ENCODE data around the gene CLDN14.

CLDN14 gene

DNA sequence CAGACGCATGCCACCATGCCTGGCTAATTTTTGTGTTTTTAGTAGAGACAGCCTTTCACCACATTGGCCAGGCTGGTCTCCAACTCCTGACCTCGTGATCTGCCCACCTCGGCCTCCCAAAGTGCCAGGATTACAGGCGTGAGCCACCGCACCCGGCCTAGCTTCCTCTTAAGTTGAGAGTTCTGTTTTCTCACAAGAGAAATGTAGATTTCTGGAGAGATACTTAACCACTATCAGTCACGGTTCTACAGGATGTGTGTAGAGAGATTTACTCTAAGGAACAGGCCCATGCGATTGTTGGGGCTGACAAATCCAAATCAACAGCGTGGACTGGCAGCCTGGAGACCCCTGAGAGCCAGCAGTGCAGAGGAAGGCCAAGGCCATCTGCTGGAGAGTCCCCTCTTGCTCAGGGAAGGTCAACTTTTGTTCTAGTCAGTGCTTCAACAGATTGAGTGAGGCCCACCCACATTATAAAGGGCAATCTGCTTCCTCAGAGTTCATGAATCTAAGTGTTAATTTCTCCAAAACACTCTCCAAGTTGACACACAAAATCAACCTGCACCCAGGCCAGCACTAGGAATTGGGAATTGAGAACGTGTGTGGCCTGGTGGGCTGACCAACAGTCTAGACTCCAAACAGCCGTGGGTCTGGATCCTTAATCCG, 56.0 kb downstream of the CLDN14 start:
- Mint-ChIP-seq H3K27me3 (ENCODE audit: low read depth, poor library complexity) (peaks cover 4% of the 10 kb centered on the region), H3K9me3 (no peaks in the 10 kb centered on the region), H3K27ac (no peak overlapping the region), H3K4me1 (peaks cover 20% of the 10 kb centered on the region), H3K4me3 (no peak overlapping the region), H3K36me3 (ENCODE audit: low read depth) (no peaks in the 10 kb centered on the region)
- TF ChIP-seq CTCF (IDR thresholded peaks at IDR 0.05): no peak
- no peak for DNase-seq

DNA sequence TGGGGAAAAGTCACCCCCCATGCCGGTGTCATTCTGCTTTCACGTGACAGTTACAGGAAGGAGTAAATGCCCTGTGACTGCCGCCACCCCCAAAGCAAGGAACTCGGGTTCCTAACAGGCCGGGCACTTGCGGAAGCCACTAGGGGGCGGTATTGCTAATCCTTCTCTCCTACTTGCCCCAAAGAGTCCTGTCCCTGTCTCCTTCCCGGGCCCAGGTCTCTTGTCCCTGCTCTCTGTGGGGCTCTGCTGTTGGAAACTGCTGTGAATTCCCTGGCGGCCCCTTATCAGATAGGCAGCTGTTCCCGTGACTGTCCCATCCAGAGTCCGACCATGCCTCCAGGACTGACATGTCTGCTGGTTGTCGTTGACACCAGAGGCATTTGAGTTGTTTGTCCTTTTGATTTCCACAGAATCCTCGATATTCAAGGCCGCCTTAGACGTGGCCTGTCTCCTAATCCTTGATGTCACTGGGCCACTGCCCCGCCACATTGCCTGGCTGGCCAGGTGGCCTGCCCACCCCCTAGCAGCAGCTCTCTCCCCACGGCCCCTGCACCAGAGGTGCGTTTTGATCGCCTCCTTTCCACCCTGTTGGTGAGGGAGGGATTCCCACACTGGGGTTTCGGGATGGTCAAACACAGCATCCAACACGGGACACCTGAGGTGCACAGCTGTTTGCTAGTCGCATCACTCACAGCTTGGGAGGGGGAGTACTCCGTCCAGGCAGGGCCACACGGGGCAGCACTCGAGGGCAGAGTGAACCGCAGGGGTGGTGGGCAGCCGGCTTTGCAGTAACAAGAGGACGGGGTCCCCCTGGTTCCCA, 57.4 kb downstream of the CLDN14 start:
- peak; percentile 80 for TF ChIP-seq CTCF (IDR thresholded peaks at IDR 0.05)
- H3K36me3 Mint-ChIP-seq (ENCODE audit: low read depth): no peaks in the 10 kb centered on the region
- no peak overlapping the region for H3K4me3 Mint-ChIP-seq
- peaks cover 4% of the 10 kb centered on the region for H3K27me3 Mint-ChIP-seq (ENCODE audit: low read depth, poor library complexity)
- no peaks in the 10 kb centered on the region for H3K9me3 Mint-ChIP-seq
- no peak overlapping the region for H3K27ac Mint-ChIP-seq
- peak; percentile 66 for DNase-seq
- peaks cover 14% of the 10 kb centered on the region for H3K4me1 Mint-ChIP-seq

GRCh38 chr21:36420571-36421339, 59.2 kb downstream of the CLDN14 start:
- no peak for TF ChIP-seq CTCF (IDR thresholded peaks at IDR 0.05)
- H3K4me3 Mint-ChIP-seq: no peak overlapping the region
- H3K27me3 Mint-ChIP-seq (ENCODE audit: low read depth, poor library complexity): peaks cover 4% of the 10 kb centered on the region
- H3K9me3 Mint-ChIP-seq: no peaks in the 10 kb centered on the region
- H3K4me1 Mint-ChIP-seq: peaks cover 9% of the 10 kb centered on the region
- DNase-seq: no peak
- H3K36me3 Mint-ChIP-seq (ENCODE audit: low read depth): peaks cover 10% of the 10 kb centered on the region
- no peak overlapping the region for H3K27ac Mint-ChIP-seq

DNA sequence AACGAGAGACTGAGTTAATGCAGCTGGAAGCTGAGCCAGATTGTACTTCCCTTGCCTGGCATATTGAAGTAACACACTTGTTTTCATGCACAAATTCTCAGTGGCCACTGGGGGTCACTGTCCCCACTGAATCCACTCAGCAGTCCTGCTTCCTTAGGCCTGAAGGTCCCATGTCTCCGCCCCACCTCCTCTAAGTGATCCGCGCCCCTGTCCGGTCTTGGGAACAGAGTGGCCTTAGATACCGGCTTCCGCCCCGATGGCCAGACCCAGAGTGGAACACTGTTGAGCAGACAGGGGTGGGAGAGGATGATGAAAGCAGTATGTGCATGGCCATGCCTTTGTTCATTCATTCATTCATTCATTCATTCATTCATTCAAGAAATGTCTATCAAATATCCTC, 59.9 kb downstream of the CLDN14 start:
- no peak overlapping the region for H3K27ac Mint-ChIP-seq
- TF ChIP-seq CTCF (IDR thresholded peaks at IDR 0.05): peak; percentile 72
- peaks cover 9% of the 10 kb centered on the region for H3K4me1 Mint-ChIP-seq
- peaks cover 4% of the 10 kb centered on the region for H3K27me3 Mint-ChIP-seq (ENCODE audit: low read depth, poor library complexity)
- DNase-seq: peak; percentile 84
- H3K36me3 Mint-ChIP-seq (ENCODE audit: low read depth): peaks cover 10% of the 10 kb centered on the region
- no peak overlapping the region for H3K4me3 Mint-ChIP-seq
- no peaks in the 10 kb centered on the region for H3K9me3 Mint-ChIP-seq

GRCh38 chr21:36419241-36419640, 60.7 kb downstream of the CLDN14 start:
- no peak for TF ChIP-seq CTCF (IDR thresholded peaks at IDR 0.05)
- no peak overlapping the region for H3K27ac Mint-ChIP-seq
- H3K27me3 Mint-ChIP-seq (ENCODE audit: low read depth, poor library complexity): peaks cover 4% of the 10 kb centered on the region
- H3K36me3 Mint-ChIP-seq (ENCODE audit: low read depth): peaks cover 10% of the 10 kb centered on the region
- H3K9me3 Mint-ChIP-seq: no peaks in the 10 kb centered on the region
- H3K4me3 Mint-ChIP-seq: no peak overlapping the region
- H3K4me1 Mint-ChIP-seq: peaks cover 9% of the 10 kb centered on the region
- no peak for DNase-seq
